ENCODE data around the gene RPAP3. TPM values are rescaled to one million over a fixed set of nuclear protein-coding genes. Genes with fewer than 3 reads are reported as not detected.

RPAP3 gene
- polyA plus RNA-seq, 4 donors = 8.7 to 25.6 (median 14.4) TPM

DNA sequence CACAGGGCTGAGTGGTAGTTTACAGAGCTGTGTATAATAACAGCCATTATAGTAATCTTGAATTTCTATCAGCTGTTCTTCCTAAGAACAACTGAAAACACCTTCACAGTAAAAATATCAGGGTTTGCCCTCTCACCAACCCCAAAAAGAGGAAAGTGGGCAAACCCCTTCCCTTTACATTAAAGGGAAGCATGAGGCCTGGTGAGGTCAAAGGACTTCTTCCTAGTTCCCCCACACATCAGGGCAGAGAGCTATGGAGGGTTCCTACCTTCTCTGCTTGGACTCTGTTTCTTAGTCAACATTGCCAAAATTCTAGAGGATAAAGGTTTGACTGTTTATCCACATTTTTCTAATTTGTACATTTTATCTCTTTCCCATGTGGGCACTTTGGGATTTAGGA, 4.4 kb upstream of the RPAP3 start:
- DNase-seq = no peak
- Histone ChIP-seq H3K27me3 (ENCODE audit: control insufficient read depth in 3 of 3, insufficient read depth in 3 of 3, low read length in 3 of 3) (no peaks in the 10 kb centered on the region), H3K36me3 (ENCODE audit: control insufficient read depth in 3 of 3, insufficient read depth in 2 of 3, low read depth in 1 of 3, low read length in 3 of 3) (no peaks in the 10 kb centered on the region), H3K4me3 (ENCODE audit: low read depth in 1 of 3, low read length in 3 of 3) (no peak overlapping the region), H3K27ac (ENCODE audit: low read depth in 1 of 3, low read length in 2 of 3) (no peak overlapping the region), H3K9me3 (ENCODE audit: control insufficient read depth in 2 of 2, insufficient read depth in 1 of 2, low read depth in 1 of 2, low read length in 1 of 2) (no peaks in the 10 kb centered on the region), H3K4me1 (ENCODE audit: control insufficient read depth in 3 of 3, insufficient read depth in 2 of 3, low read depth in 1 of 3, low read length in 2 of 3) (peaks cover 5 to 11% (median 6%) of the 10 kb centered on the region in 3 donors)
- no peak for FAIRE-seq

DNA sequence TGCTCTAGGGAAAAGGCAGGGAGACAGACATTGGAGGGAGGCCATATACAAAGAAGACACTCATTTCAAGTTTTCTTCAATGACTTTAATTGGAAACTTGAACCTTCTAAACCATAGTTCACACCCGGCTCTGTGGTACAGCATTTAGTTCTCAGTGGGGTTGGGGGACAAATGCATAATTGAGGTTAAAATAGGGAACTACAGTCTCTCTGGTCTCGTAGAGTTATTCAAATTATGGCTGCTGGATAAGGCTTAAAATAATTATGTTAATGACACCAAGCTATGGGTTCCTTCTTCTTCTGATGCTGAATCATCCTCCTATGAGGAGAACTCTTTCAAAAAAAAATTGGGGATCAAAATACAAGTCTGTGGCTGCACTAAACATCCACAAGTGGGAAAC, 3.8 kb upstream of the RPAP3 start:
- no peak overlapping the region for H3K27ac ChIP-seq (ENCODE audit: low read depth in 1 of 3, low read length in 2 of 3)
- no peak for FAIRE-seq
- WGBS, 3 donors = 75 to 91% (median 87%) methylated on average over 2 of the region's 2 CpGs

DNA sequence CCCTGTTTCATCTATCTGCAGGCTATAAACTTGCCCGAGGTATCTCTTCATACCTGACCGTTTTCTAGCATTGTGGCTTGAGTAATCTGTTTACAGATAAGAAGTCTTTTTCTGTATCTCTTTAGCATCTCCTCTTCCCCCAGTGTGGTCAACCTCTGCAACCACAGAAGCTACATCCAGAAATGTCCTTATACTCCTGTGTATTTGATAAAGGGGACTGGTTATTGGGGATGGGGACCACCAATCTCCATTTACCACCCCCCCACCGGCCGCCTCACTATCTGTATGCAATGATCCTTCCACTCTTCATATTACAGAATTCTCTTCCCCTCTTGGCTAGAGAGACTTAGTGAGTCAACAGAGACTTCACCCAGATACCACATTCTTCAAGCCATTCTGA, 3.4 kb upstream of the RPAP3 start:
- 74 to 82% (median 75%) methylated on average over 4 of the region's 4 CpGs for WGBS, 3 donors
- Histone ChIP-seq H3K4me1 (ENCODE audit: control insufficient read depth in 3 of 3, insufficient read depth in 2 of 3, low read depth in 1 of 3, low read length in 2 of 3) (peaks cover 6 to 11% (median 8%) of the 10 kb centered on the region in 3 donors), H3K9me3 (ENCODE audit: control insufficient read depth in 2 of 2, insufficient read depth in 1 of 2, low read depth in 1 of 2, low read length in 1 of 2) (no peaks in the 10 kb centered on the region), H3K4me3 (ENCODE audit: low read depth in 1 of 3, low read length in 3 of 3) (no peak overlapping the region), H3K27ac (ENCODE audit: low read depth in 1 of 3, low read length in 2 of 3) (no peak overlapping the region), H3K36me3 (ENCODE audit: control insufficient read depth in 3 of 3, insufficient read depth in 2 of 3, low read depth in 1 of 3, low read length in 3 of 3) (no peaks in the 10 kb centered on the region), H3K27me3 (ENCODE audit: control insufficient read depth in 3 of 3, insufficient read depth in 3 of 3, low read length in 3 of 3) (no peaks in the 10 kb centered on the region)
- DNase-seq (no peak), FAIRE-seq (no peak)

More for the DNA sequence above, 3.8 kb upstream of the RPAP3 start:
- H3K36me3 ChIP-seq (ENCODE audit: control insufficient read depth in 3 of 3, insufficient read depth in 2 of 3, low read depth in 1 of 3, low read length in 3 of 3) = no peaks in the 10 kb centered on the region
- DNase-seq = no peak
- H3K27me3 ChIP-seq (ENCODE audit: control insufficient read depth in 3 of 3, insufficient read depth in 3 of 3, low read length in 3 of 3) = no peaks in the 10 kb centered on the region
- no peak overlapping the region for H3K4me3 ChIP-seq (ENCODE audit: low read depth in 1 of 3, low read length in 3 of 3)
- peaks cover 6 to 11% (median 8%) of the 10 kb centered on the region in 3 donors for H3K4me1 ChIP-seq (ENCODE audit: control insufficient read depth in 3 of 3, insufficient read depth in 2 of 3, low read depth in 1 of 3, low read length in 2 of 3)
- H3K9me3 ChIP-seq (ENCODE audit: control insufficient read depth in 2 of 2, insufficient read depth in 1 of 2, low read depth in 1 of 2, low read length in 1 of 2) = no peaks in the 10 kb centered on the region

- Histone ChIP-seq H3K27ac (ENCODE audit: low read depth in 1 of 3, low read length in 2 of 3) (no peak overlapping the region), H3K4me3 (ENCODE audit: low read depth in 1 of 3, low read length in 3 of 3) (no peak overlapping the region), H3K4me1 (ENCODE audit: control insufficient read depth in 3 of 3, insufficient read depth in 2 of 3, low read depth in 1 of 3, low read length in 2 of 3) (peaks cover 6 to 11% (median 8%) of the 10 kb centered on the region in 3 donors), H3K36me3 (ENCODE audit: control insufficient read depth in 3 of 3, insufficient read depth in 2 of 3, low read depth in 1 of 3, low read length in 3 of 3) (peaks cover 0 to 2% (median 0%) of the 10 kb centered on the region in 3 donors), H3K9me3 (ENCODE audit: control insufficient read depth in 2 of 2, insufficient read depth in 1 of 2, low read depth in 1 of 2, low read length in 1 of 2) (no peaks in the 10 kb centered on the region), H3K27me3 (ENCODE audit: control insufficient read depth in 3 of 3, insufficient read depth in 3 of 3, low read length in 3 of 3) (no peaks in the 10 kb centered on the region)
- WGBS, 3 donors = 44 to 52% (median 51%) methylated on average over 5 of the region's 5 CpGs
- DNase-seq = peak; percentile 11 to 21
- no peak for FAIRE-seq
These were observed 2.2 kb upstream of the RPAP3 start for GRCh38 chr12:47707905-47708543.

DNA sequence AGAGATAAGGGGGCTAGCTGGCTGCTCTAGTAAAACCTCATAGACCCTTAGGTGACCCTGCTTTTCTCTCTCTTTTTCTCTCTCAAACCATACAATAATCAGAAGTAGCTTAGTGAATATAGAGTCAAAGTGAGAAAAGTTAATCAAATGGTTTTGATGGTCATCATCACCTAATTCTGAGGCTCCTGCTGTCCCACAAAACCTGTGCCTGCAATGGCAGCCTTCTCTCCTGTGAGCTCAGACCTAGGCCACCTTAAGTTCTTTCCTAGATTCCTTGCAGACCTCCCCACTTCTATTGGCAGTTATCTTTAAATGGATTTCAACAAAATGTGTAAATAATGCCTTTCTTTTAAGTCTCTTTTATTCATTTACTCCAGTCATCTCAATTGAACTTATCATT, 1.5 kb upstream of the RPAP3 start:
- Histone ChIP-seq H3K4me1 (ENCODE audit: control insufficient read depth in 3 of 3, insufficient read depth in 2 of 3, low read depth in 1 of 3, low read length in 2 of 3) (peaks cover 6 to 11% (median 8%) of the 10 kb centered on the region in 3 donors), H3K4me3 (ENCODE audit: low read depth in 1 of 3, low read length in 3 of 3) (no peak overlapping the region), H3K27me3 (ENCODE audit: control insufficient read depth in 3 of 3, insufficient read depth in 3 of 3, low read length in 3 of 3) (no peaks in the 10 kb centered on the region), H3K36me3 (ENCODE audit: control insufficient read depth in 3 of 3, insufficient read depth in 2 of 3, low read depth in 1 of 3, low read length in 3 of 3) (peaks cover 0 to 2% (median 0%) of the 10 kb centered on the region in 3 donors), H3K9me3 (ENCODE audit: control insufficient read depth in 2 of 2, insufficient read depth in 1 of 2, low read depth in 1 of 2, low read length in 1 of 2) (no peaks in the 10 kb centered on the region), H3K27ac (ENCODE audit: low read depth in 1 of 3, low read length in 2 of 3) (peak overlapping the region in 1 of 3 donors; percentile 80)
- FAIRE-seq (no peak), DNase-seq (no peak)

DNA sequence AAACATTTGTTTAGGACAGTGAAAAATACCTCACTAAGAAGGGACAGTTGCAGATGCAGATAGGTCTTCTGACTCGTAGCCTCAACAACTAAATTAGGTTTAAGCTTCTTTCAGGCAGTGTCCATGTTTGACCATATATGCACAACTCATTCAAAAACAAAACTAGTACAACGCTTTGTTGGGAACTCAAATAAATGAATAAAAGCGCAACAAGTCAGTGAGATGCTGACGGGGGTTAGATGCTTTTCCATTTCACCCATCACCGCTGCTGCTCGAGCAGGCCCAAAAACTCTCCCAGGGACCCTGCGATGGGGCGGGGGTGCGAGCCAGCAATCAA, 633 bp downstream of the RPAP3 start:
- no peak for FAIRE-seq

GRCh38 chr12:47704719-47705118, 1.1 kb downstream of the RPAP3 start:
- no peaks in the 10 kb centered on the region for H3K27me3 ChIP-seq (ENCODE audit: control insufficient read depth in 3 of 3, insufficient read depth in 3 of 3, low read length in 3 of 3)
- H3K36me3 ChIP-seq (ENCODE audit: control insufficient read depth in 3 of 3, insufficient read depth in 2 of 3, low read depth in 1 of 3, low read length in 3 of 3) = peaks cover 2 to 8% (median 2%) of the 10 kb centered on the region in 3 donors
- peak overlapping the region in 2 of 3 donors; percentile 73 to 85 for H3K4me3 ChIP-seq (ENCODE audit: low read depth in 1 of 3, low read length in 3 of 3)
- DNase-seq (no peak), FAIRE-seq (no peak)
- WGBS, 3 donors = 86 to 91% (median 89%) methylated on average over 9 of the region's 9 CpGs
- no peak overlapping the region for H3K27ac ChIP-seq (ENCODE audit: low read depth in 1 of 3, low read length in 2 of 3)
- peaks cover 6 to 11% (median 8%) of the 10 kb centered on the region in 3 donors for H3K4me1 ChIP-seq (ENCODE audit: control insufficient read depth in 3 of 3, insufficient read depth in 2 of 3, low read depth in 1 of 3, low read length in 2 of 3)
- H3K9me3 ChIP-seq (ENCODE audit: control insufficient read depth in 2 of 2, insufficient read depth in 1 of 2, low read depth in 1 of 2, low read length in 1 of 2) = no peaks in the 10 kb centered on the region

More for the DNA sequence above, 633 bp downstream of the RPAP3 start:
- H3K27ac ChIP-seq (ENCODE audit: low read depth in 1 of 3, low read length in 2 of 3) = peak overlapping the region; percentile 80 to 92 (median 86)
- peaks cover 0 to 6% (median 2%) of the 10 kb centered on the region in 3 donors for H3K36me3 ChIP-seq (ENCODE audit: control insufficient read depth in 3 of 3, insufficient read depth in 2 of 3, low read depth in 1 of 3, low read length in 3 of 3)
- H3K4me3 ChIP-seq (ENCODE audit: low read depth in 1 of 3, low read length in 3 of 3) = peak overlapping the region; percentile 73 to 99 (median 85)
- whole genome bisulfite sequencing, 3 donors = 0 to 1% (median 1%) methylated on average over 9 of the region's 9 CpGs
- no peak for DNase-seq
- no peaks in the 10 kb centered on the region for H3K27me3 ChIP-seq (ENCODE audit: control insufficient read depth in 3 of 3, insufficient read depth in 3 of 3, low read length in 3 of 3)
- no peaks in the 10 kb centered on the region for H3K9me3 ChIP-seq (ENCODE audit: control insufficient read depth in 2 of 2, insufficient read depth in 1 of 2, low read depth in 1 of 2, low read length in 1 of 2)
- H3K4me1 ChIP-seq (ENCODE audit: control insufficient read depth in 3 of 3, insufficient read depth in 2 of 3, low read depth in 1 of 3, low read length in 2 of 3) = peaks cover 6 to 11% (median 8%) of the 10 kb centered on the region in 3 donors

- Histone ChIP-seq H3K4me3 (ENCODE audit: low read depth in 1 of 3, low read length in 3 of 3) (no peak overlapping the region), H3K4me1 (ENCODE audit: control insufficient read depth in 3 of 3, insufficient read depth in 2 of 3, low read depth in 1 of 3, low read length in 2 of 3) (peaks cover 0 to 3% (median 0%) of the 10 kb centered on the region in 3 donors), H3K36me3 (ENCODE audit: control insufficient read depth in 3 of 3, insufficient read depth in 2 of 3, low read depth in 1 of 3, low read length in 3 of 3) (peaks cover 2 to 16% (median 3%) of the 10 kb centered on the region in 3 donors), H3K27me3 (ENCODE audit: control insufficient read depth in 3 of 3, insufficient read depth in 3 of 3, low read length in 3 of 3) (no peaks in the 10 kb centered on the region), H3K27ac (ENCODE audit: low read depth in 1 of 3, low read length in 2 of 3) (no peak overlapping the region), H3K9me3 (ENCODE audit: control insufficient read depth in 2 of 2, insufficient read depth in 1 of 2, low read depth in 1 of 2, low read length in 1 of 2) (no peaks in the 10 kb centered on the region)
- DNase-seq = no peak
- WGBS, 3 donors = 93 to 100% (median 94%) methylated on average over 2 of the region's 2 CpGs
- no peak for FAIRE-seq
These were observed 5.6 kb downstream of the RPAP3 start for GRCh38 chr12:47700263-47700662.

DNA sequence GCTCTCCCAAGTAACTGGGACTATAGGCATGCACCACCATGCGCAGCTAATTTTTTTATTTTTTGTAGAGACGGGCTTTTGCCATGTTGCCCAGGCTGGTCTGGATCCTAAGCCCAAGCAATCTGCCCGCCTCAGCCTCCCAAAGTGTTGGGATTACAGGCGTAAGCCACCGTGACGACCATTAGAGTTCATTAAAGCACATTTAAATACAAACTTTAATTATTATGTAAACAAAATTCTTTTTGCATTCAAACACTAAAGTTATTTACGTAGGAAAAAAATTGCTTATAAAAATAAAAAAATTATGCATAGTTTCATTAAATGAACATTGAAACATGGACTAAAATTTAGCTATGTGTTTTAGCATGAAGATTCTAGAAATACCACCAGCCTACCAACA, 7.2 kb downstream of the RPAP3 start:
- H3K4me3 ChIP-seq (ENCODE audit: low read depth in 1 of 3, low read length in 3 of 3) = no peak overlapping the region
- FAIRE-seq = no peak
- H3K9me3 ChIP-seq (ENCODE audit: control insufficient read depth in 2 of 2, insufficient read depth in 1 of 2, low read depth in 1 of 2, low read length in 1 of 2) = no peaks in the 10 kb centered on the region
- no peaks in the 10 kb centered on the region for H3K4me1 ChIP-seq (ENCODE audit: control insufficient read depth in 3 of 3, insufficient read depth in 2 of 3, low read depth in 1 of 3, low read length in 2 of 3)
- WGBS, 3 donors = 89 to 95% (median 93%) methylated on average over 7 of the region's 7 CpGs
- H3K27ac ChIP-seq (ENCODE audit: low read depth in 1 of 3, low read length in 2 of 3) = no peak overlapping the region
- no peak for DNase-seq
- peaks cover 0 to 16% (median 3%) of the 10 kb centered on the region in 3 donors for H3K36me3 ChIP-seq (ENCODE audit: control insufficient read depth in 3 of 3, insufficient read depth in 2 of 3, low read depth in 1 of 3, low read length in 3 of 3)
- no peaks in the 10 kb centered on the region for H3K27me3 ChIP-seq (ENCODE audit: control insufficient read depth in 3 of 3, insufficient read depth in 3 of 3, low read length in 3 of 3)
